Bronchial epithelial cell (primary cell): ENCODE data around the gene CTDNEP1. TPM values are rescaled to one million over a fixed set of nuclear protein-coding genes. Genes with fewer than 3 reads are reported as not detected.

Experiments used
- DNase-seq: peaks from one replicate; pipeline ENCODE4 v3.0.0-alpha.2; 2010; ENCODE audit warnings: low read depth
- FAIRE-seq: peaks from 2 replicates; lab custom pipeline; 2011; peaks lifted over from hg19 to GRCh38; lab: Jason Lieb, UNC
- H3K27me3 ChIP-seq: 2 replicates; pipeline ENCODE4 v1.5.1; 2011; ENCODE audit warnings: low read length; ENCODE audit not compliant: control insufficient read depth, insufficient read depth
- H3K36me3 ChIP-seq: 2 replicates; pipeline ENCODE4 v1.5.1; 2011; ENCODE audit warnings: low read length; ENCODE audit not compliant: control insufficient read depth, insufficient read depth
- H3K4me3 ChIP-seq: 2 replicates; pipeline ENCODE4 v1.5.1; 2011; ENCODE audit warnings: mild to moderate bottlenecking, low read depth, low read length, control low read depth
- CTCF ChIP-seq: IDR thresholded peaks from 2 replicates; pipeline ENCODE4 v1.5.1; 2011; ENCODE audit warnings: mild to moderate bottlenecking, moderate library complexity, low read length, control low read depth, inconsistent platforms; ENCODE audit not compliant: insufficient read depth, severe bottlenecking
- total RNA-seq: library from RNA; depleted of rRNA; stranded (reverse); fragments of >200 nt; gene quantifications from 2 replicates; pipeline ENCODE4 v1.2.1, GENCODE V29; 2014

Gene CTDNEP1
- total RNA-seq, 1 donor from 2014 or later: 17.6 TPM

GRCh38 chr17:7208754-7209460 lies 42.6 kb downstream of the CTDNEP1 start:
- no peaks in the 10 kb centered on the region for H3K36me3 ChIP-seq
- no peak for TF ChIP-seq CTCF
- H3K4me3 ChIP-seq: no peak overlapping the region
- FAIRE-seq: no peak
- H3K27me3 ChIP-seq: no peaks in the 10 kb centered on the region
- no peak for DNase-seq

- Histone ChIP-seq H3K27me3 (no peaks in the 10 kb centered on the region), H3K36me3 (no peaks in the 10 kb centered on the region), H3K4me3 (no peak overlapping the region)
- FAIRE-seq: no peak
- DNase-seq: no peak
- no peak for TF ChIP-seq CTCF
Observed at GRCh38 chr17:7208027-7208571, 43.4 kb downstream of the CTDNEP1 start.

- FAIRE-seq (no peak), DNase-seq (no peak)
- Histone ChIP-seq H3K4me3 (no peak overlapping the region), H3K36me3 (no peaks in the 10 kb centered on the region), H3K27me3 (no peaks in the 10 kb centered on the region)
- TF ChIP-seq CTCF: no peak
Observed at GRCh38 chr17:7207120-7208001, 44.2 kb downstream of the CTDNEP1 start.

GRCh38 chr17:7205561-7205960 lies 46.0 kb downstream of the CTDNEP1 start:
- TF ChIP-seq CTCF: no peak
- Histone ChIP-seq H3K4me3 (peak overlapping the region; percentile 48), H3K27me3 (no peaks in the 10 kb centered on the region), H3K36me3 (no peaks in the 10 kb centered on the region)
- DNase-seq: no peak
- no peak for FAIRE-seq

GRCh38 chr17:7204828-7205461 lies 46.6 kb downstream of the CTDNEP1 start:
- no peak for FAIRE-seq
- no peaks in the 10 kb centered on the region for H3K36me3 ChIP-seq
- peak; percentile 63 for DNase-seq
- H3K27me3 ChIP-seq: no peaks in the 10 kb centered on the region
- no peak for TF ChIP-seq CTCF
- H3K4me3 ChIP-seq: peak overlapping the region; percentile 48
